Measurements from ENCODE around the gene ITPR3. TPM values are rescaled to one million over a fixed set of nuclear protein-coding genes. Genes with fewer than 3 reads are reported as not detected.

Gene ITPR3
- total RNA-seq, 2 donors from 2014 or later: 29.6 to 33.3 TPM

DNA sequence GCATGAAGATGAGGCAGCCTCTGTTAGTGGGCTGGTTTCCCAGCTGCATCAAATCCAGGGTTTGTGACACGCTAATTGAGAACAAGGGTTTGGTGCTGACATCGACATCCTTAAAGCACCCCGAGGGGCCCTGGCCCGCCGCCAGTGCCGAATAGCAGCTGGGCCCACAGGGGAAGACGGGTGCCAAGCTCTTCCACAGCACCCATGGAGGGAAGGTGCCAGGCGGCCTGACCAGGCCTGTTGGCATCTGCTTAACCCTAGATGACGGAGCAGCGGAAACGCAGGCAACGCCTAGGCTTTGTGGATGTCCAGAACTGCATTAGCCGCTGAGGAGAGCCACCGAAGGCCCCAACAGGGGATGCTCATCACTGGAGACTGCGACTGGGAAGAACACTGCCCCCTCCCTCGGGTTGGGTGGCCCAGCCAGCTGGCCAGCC lies 74.3 kb downstream of the ITPR3 start:
- Histone ChIP-seq H3K27me3 (ENCODE audit: control insufficient read depth, insufficient read depth, low read length, poor library complexity, severe bottlenecking) (no peaks in the 10 kb centered on the region), H3K4me3 (ENCODE audit: low read length) (no peak overlapping the region), H3K4me1 (ENCODE audit: control insufficient read depth, insufficient read depth, low read length) (peaks cover 6% of the 10 kb centered on the region), H3K9me3 (ENCODE audit: control insufficient read depth, low read length) (no peaks in the 10 kb centered on the region), H3K9ac (ENCODE audit: extremely low read depth, low read length, poor library complexity, severe bottlenecking) (no peak overlapping the region), H3K36me3 (ENCODE audit: control insufficient read depth, insufficient read depth, low read length) (peaks cover 63% of the 10 kb centered on the region), H3K27ac (ENCODE audit: low read depth, low read length) (no peak overlapping the region)
- Mint-ChIP-seq H3K27ac (no peak overlapping the region), H3K4me3 (no peak overlapping the region), H3K4me1 (peaks cover 18% of the 10 kb centered on the region), H3K27me3 (ENCODE audit: insufficient read depth) (no peaks in the 10 kb centered on the region), H3K9me3 (no peaks in the 10 kb centered on the region), H3K36me3 (ENCODE audit: low read depth) (peaks cover 65% of the 10 kb centered on the region)
- 95 to 96% methylated on average over 14 to 16 of the region's 16 CpGs for WGBS, 2 experiments (ENCODE audit: insufficient coverage in 1 of 2, insufficient read length in 1 of 2)
- no peak for DNase-seq
- TF ChIP-seq, protein P1, sequence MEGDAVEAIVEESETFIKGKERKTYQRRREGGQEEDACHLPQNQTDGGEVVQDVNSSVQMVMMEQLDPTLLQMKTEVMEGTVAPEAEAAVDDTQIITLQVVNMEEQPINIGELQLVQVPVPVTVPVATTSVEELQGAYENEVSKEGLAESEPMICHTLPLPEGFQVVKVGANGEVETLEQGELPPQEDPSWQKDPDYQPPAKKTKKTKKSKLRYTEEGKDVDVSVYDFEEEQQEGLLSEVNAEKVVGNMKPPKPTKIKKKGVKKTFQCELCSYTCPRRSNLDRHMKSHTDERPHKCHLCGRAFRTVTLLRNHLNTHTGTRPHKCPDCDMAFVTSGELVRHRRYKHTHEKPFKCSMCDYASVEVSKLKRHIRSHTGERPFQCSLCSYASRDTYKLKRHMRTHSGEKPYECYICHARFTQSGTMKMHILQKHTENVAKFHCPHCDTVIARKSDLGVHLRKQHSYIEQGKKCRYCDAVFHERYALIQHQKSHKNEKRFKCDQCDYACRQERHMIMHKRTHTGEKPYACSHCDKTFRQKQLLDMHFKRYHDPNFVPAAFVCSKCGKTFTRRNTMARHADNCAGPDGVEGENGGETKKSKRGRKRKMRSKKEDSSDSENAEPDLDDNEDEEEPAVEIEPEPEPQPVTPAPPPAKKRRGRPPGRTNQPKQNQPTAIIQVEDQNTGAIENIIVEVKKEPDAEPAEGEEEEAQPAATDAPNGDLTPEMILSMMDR (conservative IDR thresholded peaks at IDR 0.05): no peak

DNA sequence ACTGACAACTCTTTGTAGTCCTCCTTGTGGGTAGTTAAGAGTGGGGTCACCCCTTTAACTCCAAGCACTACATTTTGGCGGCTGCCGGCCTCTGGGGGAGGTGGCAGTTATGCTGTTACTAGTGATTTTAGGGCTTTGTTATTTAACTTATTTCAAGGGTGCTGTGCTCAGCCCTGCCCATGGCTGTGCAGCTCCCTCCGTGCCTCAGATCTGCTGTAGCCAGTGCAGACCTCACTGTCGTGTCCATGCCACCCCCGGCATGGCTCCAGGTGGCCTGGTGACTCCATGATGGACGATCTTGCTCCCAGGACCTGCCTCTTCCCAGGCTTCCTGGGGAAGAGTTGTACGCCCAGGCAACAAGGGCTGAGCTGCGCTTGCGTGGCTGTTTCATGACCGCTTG lies 75.0 kb downstream of the ITPR3 start:
- Histone ChIP-seq H3K27me3 (ENCODE audit: control insufficient read depth, insufficient read depth, low read length, poor library complexity, severe bottlenecking) (no peaks in the 10 kb centered on the region), H3K9me3 (ENCODE audit: control insufficient read depth, low read length) (no peaks in the 10 kb centered on the region), H3K36me3 (ENCODE audit: control insufficient read depth, insufficient read depth, low read length) (peaks cover 67% of the 10 kb centered on the region), H3K4me1 (ENCODE audit: control insufficient read depth, insufficient read depth, low read length) (peaks cover 6% of the 10 kb centered on the region), H3K9ac (ENCODE audit: extremely low read depth, low read length, poor library complexity, severe bottlenecking) (no peak overlapping the region), H3K4me3 (ENCODE audit: low read length) (no peak overlapping the region), H3K27ac (ENCODE audit: low read depth, low read length) (no peak overlapping the region)
- Mint-ChIP-seq H3K27me3 (ENCODE audit: insufficient read depth) (no peaks in the 10 kb centered on the region), H3K27ac (peak overlapping the region; percentile 35), H3K9me3 (no peaks in the 10 kb centered on the region), H3K36me3 (ENCODE audit: low read depth) (peaks cover 59% of the 10 kb centered on the region), H3K4me3 (no peak overlapping the region), H3K4me1 (peaks cover 18% of the 10 kb centered on the region)
- WGBS, 2 experiments (ENCODE audit: insufficient coverage in 1 of 2, insufficient read length in 1 of 2): 92 to 95% methylated on average over 5 to 10 of the region's 10 CpGs
- TF ChIP-seq, protein P1 (conservative IDR thresholded peaks at IDR 0.05): no peak
- DNase-seq: no peak

DNA sequence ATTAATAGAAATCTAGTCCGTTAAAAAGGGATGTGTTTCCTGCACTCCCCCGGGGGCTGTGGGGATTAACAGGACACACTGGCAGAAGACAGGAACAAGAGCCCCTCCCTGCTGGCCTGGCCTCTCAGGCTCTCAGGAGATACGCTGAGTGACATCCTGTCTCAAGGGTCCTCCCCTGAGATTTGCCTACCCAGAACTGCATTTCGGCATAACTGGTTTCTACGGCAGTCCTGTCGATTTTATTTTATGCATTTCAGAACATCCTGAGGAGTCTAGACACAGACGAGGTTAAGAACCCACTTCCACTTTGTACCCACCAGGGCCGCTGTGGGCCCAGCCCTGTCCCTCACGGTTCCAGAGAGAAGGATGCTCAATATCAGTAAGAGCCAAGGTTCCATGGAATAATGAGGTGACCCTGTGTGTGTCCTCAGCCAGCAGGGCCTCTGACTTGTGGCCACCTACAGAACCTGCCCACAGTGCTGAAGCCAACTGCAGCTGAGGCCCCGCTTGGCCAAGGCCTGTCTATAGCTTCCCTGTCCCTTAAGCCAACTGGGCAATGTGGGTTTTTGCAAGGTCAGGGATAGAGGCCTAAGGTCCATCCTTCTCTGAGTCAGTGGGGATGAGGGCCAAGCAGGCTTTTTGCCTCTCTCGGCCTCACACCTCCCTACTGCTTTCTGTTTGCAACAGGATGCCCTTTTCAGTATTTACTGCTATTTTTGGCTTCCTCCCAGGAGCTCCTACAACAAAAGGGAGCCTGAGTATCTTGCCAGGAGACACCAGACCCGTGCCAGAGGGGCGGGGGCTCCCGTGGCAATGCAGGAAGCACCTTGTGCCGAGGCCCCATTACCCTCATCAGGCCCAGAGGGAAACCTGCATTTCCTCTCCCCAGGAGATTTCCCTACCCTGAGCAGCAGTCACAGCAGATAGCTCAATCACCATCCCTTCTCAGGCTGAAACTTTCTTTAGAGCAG lies 75.7 kb downstream of the ITPR3 start:
- peaks cover 63% of the 10 kb centered on the region for H3K36me3 ChIP-seq (ENCODE audit: control insufficient read depth, insufficient read depth, low read length)
- peak overlapping the region; percentile 35 for H3K27ac Mint-ChIP-seq
- peak; percentile 59 for DNase-seq
- peaks cover 6% of the 10 kb centered on the region for H3K4me1 ChIP-seq (ENCODE audit: control insufficient read depth, insufficient read depth, low read length)
- H3K27ac ChIP-seq (ENCODE audit: low read depth, low read length): no peak overlapping the region
- no peaks in the 10 kb centered on the region for H3K9me3 ChIP-seq (ENCODE audit: control insufficient read depth, low read length)
- no peaks in the 10 kb centered on the region for H3K27me3 Mint-ChIP-seq (ENCODE audit: insufficient read depth)
- H3K4me1 Mint-ChIP-seq: peaks cover 16% of the 10 kb centered on the region
- no peak overlapping the region for H3K4me3 Mint-ChIP-seq
- H3K27me3 ChIP-seq (ENCODE audit: control insufficient read depth, insufficient read depth, low read length, poor library complexity, severe bottlenecking): no peaks in the 10 kb centered on the region
- TF ChIP-seq, protein P1 (conservative IDR thresholded peaks at IDR 0.05): no peak
- H3K4me3 ChIP-seq (ENCODE audit: low read length): no peak overlapping the region
- no peaks in the 10 kb centered on the region for H3K9me3 Mint-ChIP-seq
- WGBS, 2 experiments (ENCODE audit: insufficient coverage in 1 of 2, insufficient read length in 1 of 2): 88 to 89% methylated on average over 10 to 15 of the region's 15 CpGs
- peaks cover 52% of the 10 kb centered on the region for H3K36me3 Mint-ChIP-seq (ENCODE audit: low read depth)
- no peak overlapping the region for H3K9ac ChIP-seq (ENCODE audit: extremely low read depth, low read length, poor library complexity, severe bottlenecking)

Data from endodermal cell (in vitro differentiated cells).